ENCODE data around the gene TESK2. TPM values are rescaled to one million over a fixed set of nuclear protein-coding genes. Genes with fewer than 3 reads are reported as not detected.
A peak's percentile ranks its signal among the peaks of the same experiment; 100 is the strongest.

TESK2 gene
- total RNA-seq, 1 experiment from 2014 or later, result 2.3 TPM

GRCh38 chr1:45304311-45305081, 186.5 kb downstream of the TESK2 start:
- DNase-seq (ENCODE audit: low read depth), result peak; percentile 36

GRCh38 chr1:45303520-45304310, 187.2 kb downstream of the TESK2 start:
- DNase-seq (ENCODE audit: low read depth), result peak; percentile 97

- no peak for DNase-seq (ENCODE audit: low read depth)
These were observed 188.3 kb downstream of the TESK2 start for GRCh38 chr1:45302505-45303150.

- no peak for DNase-seq (ENCODE audit: low read depth)
These were observed 190.3 kb downstream of the TESK2 start for GRCh38 chr1:45300669-45300997.

- DNase-seq (ENCODE audit: low read depth), result peak; percentile 70
These were observed 190.8 kb downstream of the TESK2 start for GRCh38 chr1:45299981-45300668.

GRCh38 chr1:45299296-45299695, 191.7 kb downstream of the TESK2 start:
- no peak for DNase-seq (ENCODE audit: low read depth)

GRCh38 chr1:45297666-45298356, 193.2 kb downstream of the TESK2 start:
- no peak for DNase-seq (ENCODE audit: low read depth)

Other genes with a start within 250 kb of the TESK2 start
- gene HPDL, start 164.3 kb downstream of the TESK2 start, total RNA-seq (2014; rRNA removed; shearing (Covaris generic)), result 2.3 TPM in 2 replicates
- 30.3 and 33.4 TPM in 2 replicates for gene TOE1, start 151.0 kb downstream of the TESK2 start, total RNA-seq (2014; rRNA removed; shearing (Covaris generic))
- 11.4 and 14.3 TPM in 2 replicates for gene MUTYH, start 150.7 kb downstream of the TESK2 start, total RNA-seq (2014; rRNA removed; shearing (Covaris generic))
- 2.2 and 2.4 TPM in 2 replicates for gene CCDC163, start 8.9 kb upstream of the TESK2 start, total RNA-seq (2014; rRNA removed; shearing (Covaris generic))
- 9.1 and 9.8 TPM in 2 replicates for gene MMACHC, start 9.1 kb upstream of the TESK2 start, total RNA-seq (2014; rRNA removed; shearing (Covaris generic))
- 948 and 962 TPM in 2 replicates for gene PRDX1, start 30.7 kb upstream of the TESK2 start, total RNA-seq (2014; rRNA removed; shearing (Covaris generic))
- 79.2 and 82.5 TPM in 2 replicates for gene AKR1A1, start 59.7 kb upstream of the TESK2 start, total RNA-seq (2014; rRNA removed; shearing (Covaris generic))
- gene NASP, start 92.9 kb upstream of the TESK2 start, total RNA-seq (2014; rRNA removed; shearing (Covaris generic)), result 133 and 157 TPM in 2 replicates
- 0.20 and 0.36 TPM in 2 replicates for gene CCDC17, start 132.9 kb upstream of the TESK2 start, total RNA-seq (2014; rRNA removed; shearing (Covaris generic))
- gene GPBP1L1, start 195.4 kb upstream of the TESK2 start, total RNA-seq (2014; rRNA removed; shearing (Covaris generic)), result 105 and 122 TPM in 2 replicates
- gene TMEM69, start 197.0 kb upstream of the TESK2 start, total RNA-seq (2014; rRNA removed; shearing (Covaris generic)), result 40.5 and 49.0 TPM in 2 replicates

Data from RPMI7951 (cell line).